ENCODE results near the gene IRX5. TPM values are rescaled to one million over a fixed set of nuclear protein-coding genes. Genes with fewer than 3 reads are reported as not detected.

IRX5 gene
- polyA plus RNA-seq, 5 donors, result 25.2 to 36.7 (median 31.6) TPM

GRCh38 chr16:54929090-54930004, 1.3 kb upstream of the IRX5 start:
- DNase-seq, result peak; percentile 97 to 98

- no peak for DNase-seq
Observed at GRCh38 chr16:54930869-54931119, 129 bp downstream of the IRX5 start.

GRCh38 chr16:54931120-54932014, 702 bp downstream of the IRX5 start:
- DNase-seq, result no peak

GRCh38 chr16:54932021-54932660, 1.5 kb downstream of the IRX5 start:
- DNase-seq, result no peak

- DNase-seq, result no peak
Observed at GRCh38 chr16:54932737-54933254, 2.1 kb downstream of the IRX5 start.

- no peak for DNase-seq
Observed at GRCh38 chr16:54933281-54934011, 2.8 kb downstream of the IRX5 start.

- no peak for DNase-seq
Observed at GRCh38 chr16:54934481-54935265, 4.0 kb downstream of the IRX5 start.

GRCh38 chr16:54935266-54935968, 4.8 kb downstream of the IRX5 start:
- DNase-seq, result no peak

GRCh38 chr16:54936201-54936978, 5.7 kb downstream of the IRX5 start:
- no peak for DNase-seq

GRCh38 chr16:54936979-54937670, 6.5 kb downstream of the IRX5 start:
- peak in 1 of 2 donors; percentile 61 for DNase-seq

- no peak for DNase-seq
Observed at GRCh38 chr16:54937671-54938211, 7.1 kb downstream of the IRX5 start.

- DNase-seq, result peak in 1 of 2 donors; percentile 48
Observed at GRCh38 chr16:54938212-54939028, 7.8 kb downstream of the IRX5 start.

- no peak for DNase-seq
Observed at GRCh38 chr16:54939029-54939346, 8.3 kb downstream of the IRX5 start.

- DNase-seq, result no peak
Observed at GRCh38 chr16:54939510-54940278, 9.0 kb downstream of the IRX5 start.

- no peak for DNase-seq
Observed at GRCh38 chr16:54940279-54940604, 9.6 kb downstream of the IRX5 start.

GRCh38 chr16:54942353-54942943, 11.8 kb downstream of the IRX5 start:
- DNase-seq, result no peak

Measured in right lung (tissue), 5 donors.